H9 (cell line): ENCODE results near the gene DTX4. TPM values are rescaled to one million over a fixed set of nuclear protein-coding genes. Genes with fewer than 3 reads are reported as not detected.

ENCODE experiments used
- DNase-seq: peaks from one replicate; pipeline ENCODE4 v3.0.0-alpha.2; 2017
- H2AFZ ChIP-seq: one replicate; pipeline ENCODE4 v1.6.1; 2013; ENCODE audit warnings: mild to moderate bottlenecking, low read length, control low read depth, moderate library complexity
- H2AK5ac ChIP-seq: 2 replicates; pipeline ENCODE4 v1.6.1; 2013; ENCODE audit warnings: low read length, control low read depth, mixed read lengths; ENCODE audit not compliant: insufficient read length
- H2BK120ac ChIP-seq: one replicate; pipeline ENCODE4 v1.6.1; 2013; ENCODE audit warnings: low read depth, mild to moderate bottlenecking, low read length, control low read depth, inconsistent platforms; ENCODE audit not compliant: poor library complexity, severe bottlenecking
- H2BK12ac ChIP-seq: 2 replicates; pipeline ENCODE4 v1.6.1; 2013; ENCODE audit warnings: low read length, control low read depth, mixed read lengths, low read depth; ENCODE audit not compliant: insufficient read length
- H2BK15ac ChIP-seq: 2 replicates; pipeline ENCODE4 v1.6.1; 2013; ENCODE audit warnings: low read depth, low read length, control low read depth
- H2BK20ac ChIP-seq: one replicate; pipeline ENCODE4 v1.6.1; 2013; ENCODE audit warnings: low read depth, mild to moderate bottlenecking, low read length, control low read depth, inconsistent platforms; ENCODE audit not compliant: poor library complexity, severe bottlenecking
- H2BK5ac ChIP-seq: 2 replicates; pipeline ENCODE4 v1.6.1; 2013; ENCODE audit warnings: low read length, control low read depth, mixed read lengths; ENCODE audit not compliant: insufficient read length
- H3K14ac ChIP-seq: 2 replicates; pipeline ENCODE4 v1.6.1; 2013; ENCODE audit warnings: low read length, control low read depth; ENCODE audit not compliant: insufficient read depth
- H3K18ac ChIP-seq: 2 replicates; pipeline ENCODE4 v1.6.1; 2013; ENCODE audit warnings: low read depth, mild to moderate bottlenecking, mixed read lengths, low read length, control low read depth; ENCODE audit not compliant: insufficient read length
- H3K23ac ChIP-seq: 2 replicates; pipeline ENCODE4 v1.6.1; 2013; ENCODE audit warnings: low read length, control low read depth, mixed read lengths, low read depth; ENCODE audit not compliant: insufficient read length
- H3K23me2 ChIP-seq: 2 replicates; pipeline ENCODE4 v1.6.1; 2013; ENCODE audit warnings: low read depth, mild to moderate bottlenecking, mixed read lengths, low read length, control low read depth; ENCODE audit not compliant: insufficient read length, poor library complexity, severe bottlenecking
- H3K27ac ChIP-seq: 2 replicates; pipeline ENCODE4 v1.5.1; 2013; ENCODE audit warnings: low read length, control low read depth, mixed read lengths, low read depth; ENCODE audit not compliant: insufficient read length
- H3K27me3 ChIP-seq: 2 replicates; pipeline ENCODE4 v1.6.1; 2013; ENCODE audit warnings: low read length, control low read depth, inconsistent platforms; ENCODE audit not compliant: insufficient read depth
- H3K4ac ChIP-seq: 2 replicates; pipeline ENCODE4 v1.6.1; 2013; ENCODE audit warnings: low read depth, mild to moderate bottlenecking, control low read depth, inconsistent platforms, low read length, moderate library complexity
- H3K4me1 ChIP-seq: 2 replicates; pipeline ENCODE4 v1.6.1; 2013; ENCODE audit warnings: low read length, control low read depth, inconsistent platforms; ENCODE audit not compliant: insufficient read depth
- H3K4me2 ChIP-seq: 2 replicates; pipeline ENCODE4 v1.6.1; 2013; ENCODE audit warnings: low read length, control low read depth, mixed read lengths; ENCODE audit not compliant: insufficient read length, insufficient read depth
- H3K56ac ChIP-seq: 2 replicates; pipeline ENCODE4 v1.6.1; 2013; ENCODE audit warnings: low read depth, mild to moderate bottlenecking, mixed read lengths, low read length, control low read depth; ENCODE audit not compliant: insufficient read length
- H3K79me1 ChIP-seq: 2 replicates; pipeline ENCODE4 v1.6.1; 2013; ENCODE audit warnings: low read depth, mild to moderate bottlenecking, moderate library complexity, low read length, control low read depth, inconsistent platforms; ENCODE audit not compliant: insufficient read depth, poor library complexity, severe bottlenecking
- H3K79me2 ChIP-seq: 2 replicates; pipeline ENCODE4 v1.6.1; 2013; ENCODE audit warnings: low read length, control low read depth, inconsistent platforms; ENCODE audit not compliant: insufficient read depth
- H3K9ac ChIP-seq: 2 replicates; pipeline ENCODE4 v1.6.1; 2013; ENCODE audit warnings: low read length, control low read depth, mixed read lengths; ENCODE audit not compliant: insufficient read length; ENCODE audit errors: extremely low read depth
- H3K9me3 ChIP-seq: one replicate; pipeline ENCODE4 v1.6.1; 2013; ENCODE audit warnings: low read depth, low read length, inconsistent platforms; ENCODE audit not compliant: control insufficient read depth
- H3T11ph ChIP-seq: one replicate; pipeline ENCODE4 v1.6.1; 2013; ENCODE audit warnings: mild to moderate bottlenecking, low read length, control low read depth, inconsistent platforms
- H4K20me1 ChIP-seq: one replicate; pipeline ENCODE4 v1.6.1; 2013; ENCODE audit not compliant: control insufficient read depth, insufficient read length, insufficient read depth
- H4K5ac ChIP-seq: 2 replicates; pipeline ENCODE4 v1.6.1; 2013; ENCODE audit warnings: low read depth, mild to moderate bottlenecking, mixed read lengths, low read length, control low read depth; ENCODE audit not compliant: insufficient read length
- H4K8ac ChIP-seq: replicated peaks from 2 replicates; pipeline ENCODE4 v1.6.1; 2013; ENCODE audit warnings: low read length, control low read depth, mixed read lengths, low read depth; ENCODE audit not compliant: insufficient read length
- H4K91ac ChIP-seq: 2 replicates; pipeline ENCODE4 v1.6.1; 2013; ENCODE audit warnings: low read depth, mild to moderate bottlenecking, moderate library complexity, mixed read lengths, low read length, control low read depth; ENCODE audit not compliant: insufficient read length
- H3K27ac Mint-ChIP-seq, 3 experiments: 2 replicates in 2 of 3; 3 replicates in 1 of 3; pipeline ENCODE4 v1.8.0; 2020 to 2021; ENCODE audit warnings: mixed read lengths in 3 of 3, mild to moderate bottlenecking in 1 of 3, moderate library complexity in 1 of 3
- H3K27me3 Mint-ChIP-seq: 2 replicates; pipeline ENCODE4 v1.8.0; 2021; ENCODE audit warnings: low read depth, mild to moderate bottlenecking, moderate library complexity, mixed read lengths
- H3K36me3 Mint-ChIP-seq, 3 experiments: 2 replicates in 2 of 3; 3 replicates in 1 of 3; pipeline ENCODE4 v1.8.0; 2020 to 2021; ENCODE audit warnings: low read depth in 3 of 3, mixed read lengths in 3 of 3; ENCODE audit not compliant: insufficient read depth in 1 of 3
- H3K4me1 Mint-ChIP-seq, 2 experiments: 2 replicates each; pipeline ENCODE4 v1.8.0; 2020; ENCODE audit warnings: mixed read lengths in 2 of 2
- H3K4me3 Mint-ChIP-seq, 2 experiments: 2 replicates in 1 of 2; 3 replicates in 1 of 2; pipeline ENCODE4 v1.8.0; 2020 to 2021; ENCODE audit warnings: mild to moderate bottlenecking in 2 of 2, mixed read lengths in 2 of 2, moderate library complexity in 1 of 2
- H3K9me3 Mint-ChIP-seq, 2 experiments: 2 replicates in 1 of 2; 3 replicates in 1 of 2; pipeline ENCODE4 v1.8.0; 2020; ENCODE audit warnings: mild to moderate bottlenecking in 2 of 2, mixed read lengths in 2 of 2, moderate library complexity in 1 of 2
- WGBS: extraction: QIAGEN DNeasy Blood & Tissue Kit; methylation state at CpG from one replicate; pipeline ENCODE4 v1.1.7; 2013; ENCODE audit warnings: missing lambda C conversion rate, low lambda C conversion rate, mixed read lengths; ENCODE audit not compliant: insufficient read length; ENCODE audit errors: extremely low coverage; 5-methylcytosine and 5-hydroxymethylcytosine counted together
- total RNA-seq: library from RNA; stranded (reverse); gene quantifications from 2 replicates; pipeline ENCODE4 v1.2.1, GENCODE V29; 2021
- TF ChIP-seq, protein P1 (sequence below): fragments of 200-600 bp; sonication (generic); conservative IDR thresholded peaks from 3 replicates; pipeline ENCODE4 v1.8.0; 2021; ENCODE audit warnings: antibody characterized with exemption, mild to moderate bottlenecking

Gene DTX4
- total RNA-seq, 1 experiment from 2014 or later, result 13.0 TPM

DNA sequence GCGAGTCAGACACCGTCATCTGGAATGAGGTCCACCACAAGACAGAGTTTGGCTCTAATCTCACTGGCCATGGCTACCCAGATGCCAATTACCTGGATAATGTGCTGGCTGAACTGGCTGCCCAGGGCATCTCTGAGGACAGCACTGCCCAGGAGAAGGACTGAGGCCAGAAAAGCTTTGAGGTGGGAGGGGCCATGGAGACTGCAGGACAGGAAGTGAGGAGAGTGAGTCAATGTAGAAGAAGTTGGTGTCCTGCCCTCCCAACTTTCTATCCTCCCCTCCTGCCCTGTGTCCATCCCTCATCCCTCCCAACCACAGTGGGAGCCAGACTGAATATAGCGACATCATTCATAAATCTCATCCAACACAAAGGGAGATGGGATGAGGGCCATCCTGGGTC, 32.8 kb downstream of the DTX4 start:
- Histone ChIP-seq H3K79me2 (no peaks in the 10 kb centered on the region), H3K27me3 (no peaks in the 10 kb centered on the region), H3K4me2 (no peak overlapping the region), H2AFZ (no peak overlapping the region), H3K18ac (no peak overlapping the region), H3K79me1 (no peaks in the 10 kb centered on the region), H2BK15ac (no peak overlapping the region), H3K4me1 (no peaks in the 10 kb centered on the region), H3K27ac (no peak overlapping the region), H3K14ac (no peak overlapping the region), H3T11ph (no peak overlapping the region), H2BK12ac (no peak overlapping the region), H3K23ac (no peak overlapping the region), H3K9ac (no peak overlapping the region), H3K9me3 (no peaks in the 10 kb centered on the region), H3K4ac (no peak overlapping the region), H4K8ac (no peak overlapping the region), H4K20me1 (no peaks in the 10 kb centered on the region), H2AK5ac (no peak overlapping the region), H4K5ac (no peak overlapping the region), H4K91ac (no peak overlapping the region), H3K23me2 (no peaks in the 10 kb centered on the region), H2BK20ac (no peak overlapping the region), H2BK5ac (no peak overlapping the region), H3K56ac (no peak overlapping the region), H2BK120ac (no peak overlapping the region)
- H3K27me3 Mint-ChIP-seq, result no peaks in the 10 kb centered on the region
- peaks cover 6 to 14% of the 10 kb centered on the region in 2 experiments for H3K4me1 Mint-ChIP-seq
- WGBS, result no CpG with 5 or more reads among the region's 3 CpGs
- H3K27ac Mint-ChIP-seq, result no peak overlapping the region
- no peak for DNase-seq
- H3K36me3 Mint-ChIP-seq, result peaks cover 17 to 39% (median 20%) of the 10 kb centered on the region in 3 experiments
- no peak overlapping the region for H3K4me3 Mint-ChIP-seq
- TF ChIP-seq, protein P1, sequence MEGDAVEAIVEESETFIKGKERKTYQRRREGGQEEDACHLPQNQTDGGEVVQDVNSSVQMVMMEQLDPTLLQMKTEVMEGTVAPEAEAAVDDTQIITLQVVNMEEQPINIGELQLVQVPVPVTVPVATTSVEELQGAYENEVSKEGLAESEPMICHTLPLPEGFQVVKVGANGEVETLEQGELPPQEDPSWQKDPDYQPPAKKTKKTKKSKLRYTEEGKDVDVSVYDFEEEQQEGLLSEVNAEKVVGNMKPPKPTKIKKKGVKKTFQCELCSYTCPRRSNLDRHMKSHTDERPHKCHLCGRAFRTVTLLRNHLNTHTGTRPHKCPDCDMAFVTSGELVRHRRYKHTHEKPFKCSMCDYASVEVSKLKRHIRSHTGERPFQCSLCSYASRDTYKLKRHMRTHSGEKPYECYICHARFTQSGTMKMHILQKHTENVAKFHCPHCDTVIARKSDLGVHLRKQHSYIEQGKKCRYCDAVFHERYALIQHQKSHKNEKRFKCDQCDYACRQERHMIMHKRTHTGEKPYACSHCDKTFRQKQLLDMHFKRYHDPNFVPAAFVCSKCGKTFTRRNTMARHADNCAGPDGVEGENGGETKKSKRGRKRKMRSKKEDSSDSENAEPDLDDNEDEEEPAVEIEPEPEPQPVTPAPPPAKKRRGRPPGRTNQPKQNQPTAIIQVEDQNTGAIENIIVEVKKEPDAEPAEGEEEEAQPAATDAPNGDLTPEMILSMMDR, result no peak
- no peaks in the 10 kb centered on the region for H3K9me3 Mint-ChIP-seq
